Measurements from ENCODE around the gene DNAH17. TPM values are rescaled to one million over a fixed set of nuclear protein-coding genes. Genes with fewer than 3 reads are reported as not detected.
"Not testable (repeated sequence)": the region's sequence is repeated elsewhere in the genome, so short reads cannot be mapped to it uniquely, and the experiment has no call there.

Gene DNAH17
- total and polyA plus RNA-seq, 2 donors: 0.05 to 0.10 TPM

DNA sequence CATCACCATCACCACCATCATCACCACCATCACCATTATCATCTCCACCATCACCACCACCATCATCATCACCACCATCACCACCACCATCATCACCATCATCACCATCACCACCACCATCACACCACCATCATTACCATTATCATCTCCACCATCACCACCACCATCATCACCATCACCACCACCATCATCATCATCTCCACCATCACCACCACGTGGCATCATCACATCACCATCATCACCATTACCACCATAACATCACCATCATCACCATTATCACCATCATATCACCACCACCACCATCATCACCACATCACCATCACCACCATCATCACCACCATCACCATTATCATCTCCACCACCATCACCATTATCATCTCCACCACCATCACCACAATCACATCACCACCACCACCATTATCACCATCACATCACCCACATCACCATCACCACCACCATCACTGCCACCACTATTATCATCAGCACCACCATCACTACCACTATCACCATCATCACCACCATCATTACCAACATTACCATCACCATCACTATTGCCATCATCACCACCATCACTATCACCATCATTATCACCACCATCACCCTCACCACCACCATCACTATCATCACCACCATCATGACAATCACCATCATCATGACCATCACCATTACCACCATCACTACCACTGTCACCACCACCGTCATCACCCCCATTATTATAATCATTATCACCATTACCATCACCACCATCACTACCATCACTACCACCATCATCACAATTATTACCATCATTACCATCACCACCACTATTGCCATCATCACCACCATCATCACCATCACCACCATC is 99.1 kb downstream of the DNAH17 start:
- Histone ChIP-seq H3K27ac (ENCODE audit: low read depth) (no peak overlapping the region), H3K4me1 (ENCODE audit: insufficient read depth) (no peaks in the 10 kb centered on the region), H3K36me3 (ENCODE audit: insufficient read depth) (no peaks in the 10 kb centered on the region), H3K4me3 (ENCODE audit: low read depth, low read length) (no peak overlapping the region)
- DNase-seq (ENCODE audit: extremely low spot score): no peak
- WGBS: 90% methylated on average over 2 of the region's 2 CpGs

DNA sequence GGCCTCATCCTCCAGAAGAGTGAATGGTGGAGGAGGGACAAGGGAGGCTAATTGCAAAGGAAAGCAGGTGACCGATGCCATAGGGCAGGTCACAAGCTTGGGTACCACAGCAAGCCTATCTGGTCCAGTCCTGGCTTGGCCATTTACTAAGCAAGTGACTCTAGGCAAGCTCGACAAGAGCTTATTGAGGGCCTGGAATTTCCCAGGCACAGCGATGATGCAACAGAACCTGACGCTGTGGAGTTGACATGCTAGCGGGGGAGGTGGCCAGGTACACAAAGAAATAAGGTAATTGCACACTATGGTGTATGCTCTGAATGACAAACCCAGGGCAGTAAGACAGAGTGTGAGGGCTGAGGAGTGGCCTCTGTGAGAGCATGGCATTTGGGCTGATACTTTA is 100.2 kb downstream of the DNAH17 start:
- no peak overlapping the region for H3K27ac ChIP-seq (ENCODE audit: low read depth)
- H3K4me3 ChIP-seq (ENCODE audit: low read depth, low read length): no peak overlapping the region
- WGBS: 86% methylated on average over 5 of the region's 5 CpGs
- no peaks in the 10 kb centered on the region for H3K4me1 ChIP-seq (ENCODE audit: insufficient read depth)
- DNase-seq (ENCODE audit: extremely low spot score): no peak
- no peaks in the 10 kb centered on the region for H3K36me3 ChIP-seq (ENCODE audit: insufficient read depth)

DNA sequence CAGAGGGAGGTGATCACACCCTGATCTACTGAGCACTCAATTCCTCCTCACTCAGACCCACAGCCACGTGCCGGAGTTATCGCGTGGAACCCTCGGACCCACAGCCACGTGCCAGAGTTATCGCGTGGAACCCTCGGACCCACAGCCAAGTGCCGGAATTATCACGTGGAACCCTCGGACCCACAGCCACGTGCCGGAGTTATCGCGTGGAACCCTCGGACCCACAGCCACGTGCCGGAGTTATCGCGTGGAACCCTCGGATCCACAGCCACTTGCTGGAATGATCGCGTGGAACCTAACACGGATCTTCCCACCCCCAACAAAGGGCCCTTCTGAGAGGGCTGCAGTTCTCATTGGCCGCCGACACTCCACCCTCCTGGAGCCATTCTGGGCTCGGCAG is 101.0 kb downstream of the DNAH17 start:
- no peaks in the 10 kb centered on the region for H3K4me1 ChIP-seq (ENCODE audit: insufficient read depth)
- DNase-seq (ENCODE audit: extremely low spot score): no peak
- H3K36me3 ChIP-seq (ENCODE audit: insufficient read depth): no peaks in the 10 kb centered on the region
- no peak overlapping the region for H3K4me3 ChIP-seq (ENCODE audit: low read depth, low read length)
- no peak overlapping the region for H3K27ac ChIP-seq (ENCODE audit: low read depth)
- 95% methylated on average over 28 of the region's 28 CpGs for WGBS

DNA sequence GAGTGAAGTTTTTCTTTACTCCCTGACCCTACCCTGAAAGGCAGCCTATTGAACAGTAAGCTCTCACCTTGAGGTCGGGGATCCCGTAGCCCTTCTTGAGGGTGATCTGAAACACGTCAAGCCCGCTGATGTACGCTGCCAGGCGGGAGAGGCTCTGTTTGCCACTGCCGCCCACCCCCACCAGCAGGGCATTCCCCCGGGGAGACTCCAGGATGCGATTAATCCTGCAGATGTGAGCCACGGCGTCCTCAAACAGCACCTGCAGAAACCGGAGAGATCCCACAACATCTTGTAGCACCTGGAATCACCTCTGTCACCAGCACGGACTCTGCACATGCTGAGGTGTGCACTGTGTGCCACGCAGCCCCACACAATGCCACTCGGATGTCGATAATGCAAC is 102.0 kb downstream of the DNAH17 start:
- Histone ChIP-seq H3K36me3 (ENCODE audit: insufficient read depth) (no peaks in the 10 kb centered on the region), H3K27ac (ENCODE audit: low read depth) (no peak overlapping the region), H3K4me3 (ENCODE audit: low read depth, low read length) (no peak overlapping the region), H3K4me1 (ENCODE audit: insufficient read depth) (no peaks in the 10 kb centered on the region)
- 75% methylated on average over 16 of the region's 16 CpGs for WGBS
- DNase-seq (ENCODE audit: extremely low spot score): no peak

DNA sequence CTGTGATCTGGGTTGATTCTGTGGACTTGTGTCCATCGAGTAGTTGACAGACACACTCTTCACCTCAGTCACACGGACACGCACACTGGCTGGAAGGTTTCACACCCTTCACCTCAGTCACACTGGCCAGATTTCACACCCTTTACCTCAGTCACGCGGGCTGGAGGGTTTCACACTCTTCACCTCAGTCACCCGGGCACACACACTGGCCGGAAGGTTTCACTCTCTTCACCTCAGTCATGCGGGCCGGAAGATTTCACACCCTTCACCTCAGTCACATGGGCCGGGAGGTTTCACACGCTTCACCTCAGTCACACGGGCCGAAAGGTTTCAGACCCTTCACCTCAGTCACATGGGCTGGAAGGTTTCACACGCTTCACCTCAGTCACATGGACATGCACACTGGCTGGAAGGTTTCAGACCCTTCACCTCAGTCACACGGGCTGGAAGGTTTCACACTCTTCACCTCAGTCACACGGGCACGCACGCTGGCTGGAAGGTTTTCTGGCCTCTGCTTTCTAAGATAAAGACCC is 102.5 kb downstream of the DNAH17 start:
- Histone ChIP-seq H3K27ac (ENCODE audit: low read depth) (no peak overlapping the region), H3K4me3 (ENCODE audit: low read depth, low read length) (no peak overlapping the region), H3K4me1 (ENCODE audit: insufficient read depth) (no peaks in the 10 kb centered on the region), H3K36me3 (ENCODE audit: insufficient read depth) (no peaks in the 10 kb centered on the region)
- DNase-seq (ENCODE audit: extremely low spot score): no peak
- 76% methylated on average over 18 of the region's 18 CpGs for WGBS

DNA sequence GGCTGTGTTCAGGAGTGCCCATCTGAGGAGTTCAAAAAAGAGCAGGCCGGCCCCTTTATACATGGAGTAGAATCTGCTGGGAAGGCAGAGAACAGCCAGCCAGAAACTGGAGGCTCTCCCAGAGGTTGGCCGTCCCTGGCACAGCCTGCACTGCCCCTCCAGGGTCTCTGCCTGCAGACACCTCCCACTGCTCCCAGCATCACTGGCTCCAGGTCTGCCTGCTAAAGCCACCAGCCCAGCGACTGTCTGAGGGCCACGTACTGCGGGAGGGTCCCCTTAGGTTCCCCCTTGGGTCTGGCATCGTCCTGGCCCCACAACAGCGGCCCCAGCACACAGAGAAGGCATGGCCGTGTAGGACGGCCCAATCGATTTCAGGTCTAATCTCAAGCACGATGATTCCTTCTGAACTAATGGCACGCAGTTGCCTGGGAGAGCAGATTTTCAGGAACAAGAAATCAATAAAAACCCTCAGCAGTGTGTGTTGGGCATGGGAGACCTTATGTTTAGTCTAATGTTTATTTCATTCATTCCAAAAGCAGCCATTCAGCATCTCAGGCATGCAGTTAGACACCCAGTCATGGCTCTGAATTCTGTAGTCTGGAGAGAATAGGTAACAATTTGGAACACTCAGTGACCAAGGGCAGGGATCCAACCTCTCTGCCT is 103.1 kb downstream of the DNAH17 start:
- H3K27ac ChIP-seq (ENCODE audit: low read depth): no peak overlapping the region
- no peaks in the 10 kb centered on the region for H3K4me1 ChIP-seq (ENCODE audit: insufficient read depth)
- no peaks in the 10 kb centered on the region for H3K36me3 ChIP-seq (ENCODE audit: insufficient read depth)
- no peak for DNase-seq (ENCODE audit: extremely low spot score)
- WGBS: 72% methylated on average over 12 of the region's 12 CpGs
- H3K4me3 ChIP-seq (ENCODE audit: low read depth, low read length): no peak overlapping the region

DNA sequence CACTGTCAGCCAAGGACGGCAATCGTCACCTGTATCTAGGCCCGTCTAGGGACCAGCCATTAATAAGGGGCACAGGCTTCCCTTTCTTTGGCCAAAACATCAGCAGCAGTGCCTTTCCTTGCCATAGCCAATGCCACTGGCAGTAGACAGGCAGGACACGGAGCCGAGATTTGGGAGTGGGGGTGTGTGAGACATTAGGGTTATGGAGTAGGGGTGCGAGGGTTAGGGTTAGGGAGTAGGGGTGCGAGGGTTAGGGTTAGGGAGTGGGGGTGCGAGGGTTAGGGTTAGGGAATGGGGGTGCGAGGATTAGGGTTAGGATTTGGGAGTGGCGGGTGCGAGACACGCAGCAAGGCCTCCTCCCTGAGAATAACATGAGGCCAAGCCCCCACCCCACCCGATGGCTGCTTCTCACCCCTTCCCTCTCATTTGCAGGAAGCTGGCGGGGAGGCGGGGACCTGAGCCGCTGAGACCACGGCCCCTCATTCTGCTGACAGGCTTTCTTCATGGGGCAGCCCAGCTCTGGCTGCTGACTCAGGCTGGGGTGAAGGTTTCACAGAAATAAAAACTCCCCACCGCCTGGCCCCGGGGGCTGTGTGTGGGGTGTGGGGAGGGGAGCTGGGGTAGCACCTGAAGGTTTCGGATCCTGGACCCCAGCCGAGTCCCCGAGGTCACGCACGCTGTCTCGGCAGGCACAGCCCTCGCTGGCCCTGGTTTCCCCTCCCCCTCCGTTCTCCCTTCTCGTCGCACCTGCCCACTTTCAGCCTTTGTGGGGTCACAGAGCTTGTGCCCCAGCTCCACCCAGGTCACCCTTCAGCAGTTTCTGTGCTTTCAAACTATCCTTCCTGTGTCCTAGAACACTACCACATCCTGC is 104.9 kb downstream of the DNAH17 start:
- no peak overlapping the region for H3K4me3 ChIP-seq (ENCODE audit: low read depth, low read length)
- no peak for DNase-seq (ENCODE audit: extremely low spot score)
- no peak overlapping the region for H3K27ac ChIP-seq (ENCODE audit: low read depth)
- 79% methylated on average over 29 of the region's 29 CpGs for WGBS
- no peaks in the 10 kb centered on the region for H3K4me1 ChIP-seq (ENCODE audit: insufficient read depth)
- H3K36me3 ChIP-seq (ENCODE audit: insufficient read depth): no peaks in the 10 kb centered on the region

DNA sequence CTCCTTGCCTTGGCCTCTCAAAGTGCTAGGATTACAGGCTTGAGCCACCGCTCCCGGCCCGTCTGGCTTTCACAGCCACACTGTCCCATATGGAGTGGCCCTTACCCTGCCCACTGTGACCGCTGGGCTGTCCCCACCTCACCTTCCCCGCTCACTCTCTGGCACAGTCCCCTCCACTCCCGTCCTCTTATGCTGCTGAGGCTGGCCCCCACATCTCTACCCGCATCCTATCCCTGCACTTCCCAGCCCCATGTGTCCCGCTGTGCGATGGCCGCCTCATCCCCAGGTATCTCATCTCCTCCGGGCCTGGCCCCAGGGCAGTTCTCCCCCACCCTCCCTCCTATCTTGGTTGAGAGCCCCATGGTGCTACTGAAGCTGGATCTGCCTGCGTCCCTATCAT is 105.6 kb downstream of the DNAH17 start:
- WGBS: 92% methylated on average over 12 of the region's 12 CpGs
- Histone ChIP-seq H3K27ac (ENCODE audit: low read depth) (no peak overlapping the region), H3K36me3 (ENCODE audit: insufficient read depth) (no peaks in the 10 kb centered on the region), H3K4me3 (ENCODE audit: low read depth, low read length) (no peak overlapping the region), H3K4me1 (ENCODE audit: insufficient read depth) (no peaks in the 10 kb centered on the region)
- DNase-seq (ENCODE audit: extremely low spot score): no peak

DNA sequence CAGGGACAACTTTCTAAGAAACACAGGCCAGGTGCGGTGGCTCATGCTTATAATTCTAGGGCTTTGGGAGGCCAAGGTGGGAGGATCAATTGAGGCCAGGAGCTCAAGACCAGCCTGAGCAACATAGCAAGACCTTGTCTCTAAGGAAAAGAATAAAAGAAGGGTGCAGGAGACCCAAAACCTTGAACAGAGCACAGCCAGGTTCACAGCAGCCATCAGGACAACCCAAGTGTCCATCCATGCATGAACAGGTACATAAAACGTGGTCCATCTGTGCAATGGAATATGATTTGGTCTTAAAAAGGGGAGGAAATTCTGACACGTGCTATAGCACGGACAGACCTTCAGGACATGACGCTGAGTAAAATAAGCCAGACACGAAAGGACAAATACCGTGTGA is 107.8 kb downstream of the DNAH17 start:
- no peak for DNase-seq (ENCODE audit: extremely low spot score)
- no peaks in the 10 kb centered on the region for H3K36me3 ChIP-seq (ENCODE audit: insufficient read depth)
- H3K4me3 ChIP-seq (ENCODE audit: low read depth, low read length): no peak overlapping the region
- WGBS: 94% methylated on average over 7 of the region's 7 CpGs
- H3K4me1 ChIP-seq (ENCODE audit: insufficient read depth): no peaks in the 10 kb centered on the region
- H3K27ac ChIP-seq (ENCODE audit: low read depth): no peak overlapping the region

DNA sequence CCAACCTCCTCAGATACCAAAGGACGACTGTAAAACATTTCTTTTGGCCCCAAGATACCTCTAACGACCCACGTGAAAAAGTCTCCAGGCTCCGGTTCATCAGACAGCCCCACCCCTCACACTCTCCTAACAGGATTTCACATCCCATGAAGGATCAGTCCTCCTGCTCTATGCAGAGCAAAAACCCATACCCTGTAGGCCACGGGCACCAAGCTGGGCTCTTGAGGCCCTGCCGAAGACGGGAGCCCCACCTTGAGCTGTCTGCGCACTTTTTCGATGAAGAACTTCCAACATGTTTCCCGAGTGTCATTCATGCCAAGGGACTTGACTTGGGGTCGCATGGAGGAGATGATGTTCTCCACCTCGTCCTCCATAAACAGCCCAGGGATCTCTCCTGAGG is 108.8 kb downstream of the DNAH17 start:
- H3K27ac ChIP-seq (ENCODE audit: low read depth): no peak overlapping the region
- H3K4me1 ChIP-seq (ENCODE audit: insufficient read depth): no peaks in the 10 kb centered on the region
- WGBS: 89% methylated on average over 12 of the region's 12 CpGs
- H3K36me3 ChIP-seq (ENCODE audit: insufficient read depth): no peaks in the 10 kb centered on the region
- no peak for DNase-seq (ENCODE audit: extremely low spot score)
- H3K4me3 ChIP-seq (ENCODE audit: low read depth, low read length): no peak overlapping the region

DNA sequence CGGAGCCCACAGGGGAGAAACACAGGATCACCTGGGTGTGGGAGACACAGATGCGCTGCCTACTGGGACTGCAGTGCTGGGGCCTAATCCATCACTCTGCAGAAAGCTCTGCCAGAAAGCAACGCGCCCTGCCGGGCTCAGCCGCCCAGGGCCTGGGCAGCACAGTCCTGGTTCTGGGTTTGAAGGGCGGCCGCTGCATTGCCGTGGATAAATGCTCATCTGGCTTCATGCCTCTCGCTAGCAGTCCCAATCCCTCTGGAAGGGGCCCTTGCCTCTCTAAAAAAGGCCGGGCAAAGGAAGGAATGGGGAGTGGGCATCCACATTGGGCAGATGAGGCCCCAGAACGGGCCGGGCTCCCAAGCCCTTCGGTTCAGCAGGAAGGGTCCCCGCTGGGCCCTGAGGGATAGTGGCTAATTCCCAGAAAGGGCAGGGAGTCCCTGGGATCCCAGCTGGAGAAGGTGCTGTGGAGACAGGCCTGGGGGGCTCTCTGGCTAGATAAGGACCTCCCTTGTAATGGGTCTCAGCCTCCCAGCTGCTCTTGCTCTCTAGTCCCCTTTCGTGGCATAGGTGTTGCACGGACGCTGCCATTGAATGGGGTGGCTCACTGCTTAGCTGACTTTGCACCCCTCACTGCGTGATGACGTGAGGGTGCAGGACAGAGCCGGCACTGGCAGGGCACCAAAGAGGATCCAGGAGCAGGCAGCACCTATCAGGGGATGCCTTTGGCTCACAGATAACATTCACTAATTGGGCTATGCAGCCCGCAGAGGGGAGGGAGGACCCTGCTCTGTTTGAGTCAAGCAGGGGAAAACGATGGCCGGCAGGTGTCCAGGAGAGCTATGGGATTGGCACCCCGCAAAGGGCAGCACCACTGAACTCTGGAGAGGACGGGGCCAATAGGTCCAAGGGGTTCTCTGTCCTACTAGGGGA is 110.1 kb downstream of the DNAH17 start:
- 90% methylated on average over 26 of the region's 26 CpGs for WGBS
- Histone ChIP-seq H3K4me3 (ENCODE audit: low read depth, low read length) (no peak overlapping the region), H3K27ac (ENCODE audit: low read depth) (no peak overlapping the region), H3K4me1 (ENCODE audit: insufficient read depth) (no peaks in the 10 kb centered on the region), H3K36me3 (ENCODE audit: insufficient read depth) (no peaks in the 10 kb centered on the region)
- no peak for DNase-seq (ENCODE audit: extremely low spot score)

DNA sequence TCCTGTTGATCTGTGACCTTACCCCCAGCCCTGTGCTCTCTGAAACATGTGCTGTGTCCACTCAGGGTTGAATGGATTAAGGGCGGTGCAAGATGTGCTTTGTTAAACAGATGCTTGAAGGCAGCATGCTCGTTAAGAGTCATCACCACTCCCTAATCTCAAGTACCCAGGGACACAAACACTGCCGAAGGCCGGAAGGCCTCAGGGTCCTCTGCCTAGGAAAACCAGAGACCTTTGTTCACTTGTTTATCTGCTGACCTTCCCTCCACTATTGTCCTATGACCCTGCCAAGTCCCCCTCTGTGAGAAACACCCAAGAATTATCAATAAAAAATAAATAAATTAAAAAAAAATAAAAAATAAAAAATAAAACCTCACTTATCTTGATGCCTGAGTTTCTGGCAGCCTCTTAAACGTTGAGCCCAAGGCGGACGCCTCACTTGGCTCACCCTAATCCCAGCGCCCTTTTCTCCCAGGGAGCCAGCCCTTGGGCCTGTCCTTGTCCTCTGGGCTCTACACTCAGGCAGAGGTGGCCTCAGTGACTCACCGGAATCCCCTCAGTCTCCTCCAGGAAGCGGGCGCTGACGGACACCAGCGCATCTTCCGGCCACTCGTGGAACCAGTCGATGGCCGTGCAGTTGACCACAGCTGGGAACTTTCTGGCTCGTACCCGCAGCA is 110.9 kb downstream of the DNAH17 start:
- not testable (repeated sequence) for H3K36me3 ChIP-seq (ENCODE audit: insufficient read depth); H3K4me3 ChIP-seq (ENCODE audit: low read depth, low read length); H3K4me1 ChIP-seq (ENCODE audit: insufficient read depth); DNase-seq (ENCODE audit: extremely low spot score); H3K27ac ChIP-seq (ENCODE audit: low read depth)
- WGBS: 88% methylated on average over 19 of the region's 19 CpGs
